Esophagus muscularis mucosa (tissue), 4 donors: Measurements from ENCODE around the gene NDUFV1. TPM values are rescaled to one million over a fixed set of nuclear protein-coding genes. Genes with fewer than 3 reads are reported as not detected.

ENCODE experiments used
- DNase-seq: peaks from one replicate; pipeline ENCODE4 v3.0.0-alpha.2; 2017; ENCODE audit errors: extremely low spot score
- H3K27ac ChIP-seq, 4 donors: fragments of 200-600 bp; sonication (generic); replicated peaks in 1 of 4; 1 replicate in 3 of 4; 2 replicates in 1 of 4; pipeline ENCODE4 v1.5.1; 2016 to 2019; ENCODE audit warnings: mild to moderate bottlenecking in 1 of 4
- H3K27me3 ChIP-seq, 4 donors: fragments of 200-600 bp; sonication (generic); one replicate each; pipeline versions ENCODE4 v1.5.1 to v1.6.0; 2016 to 2019
- H3K36me3 ChIP-seq, 4 donors: fragments of 200-600 bp; sonication (generic); one replicate each; pipeline ENCODE4 v1.5.1; 2016 to 2019
- H3K4me1 ChIP-seq, 4 donors: fragments of 200-600 bp; sonication (generic); one replicate each; pipeline ENCODE4 v1.5.1; 2016 to 2019
- H3K4me3 ChIP-seq, 4 donors: fragments of 200-600 bp; sonication (generic); 1 replicate in 2 of 4; 2 replicates in 2 of 4; pipeline ENCODE4 v1.5.1; 2016 to 2019; ENCODE audit warnings: mild to moderate bottlenecking in 4 of 4, moderate library complexity in 1 of 4
- H3K9me3 ChIP-seq, 4 donors: fragments of 200-600 bp; sonication (generic); 1 replicate in 3 of 4; 2 replicates in 1 of 4; pipeline ENCODE4 v1.5.1; 2016 to 2019
- CTCF ChIP-seq, 3 experiments: fragments of 200-600 bp in 2 of 3; fragments of 450-650 bp in 1 of 3; sonication (generic) in 2 of 3; IDR thresholded peaks; one replicate each; pipeline ENCODE4 v1.5.1; 2017 to 2019; ENCODE audit warnings: antibody characterized with exemption in 3 of 3, mild to moderate bottlenecking in 2 of 3, moderate library complexity in 1 of 3
- EP300 ChIP-seq: sonication (generic); formaldehyde crosslinking; IDR thresholded peaks from one replicate; pipeline ENCODE4 v1.6.1; 2017; ENCODE audit warnings: antibody characterized with exemption
- POLR2A ChIP-seq: fragments of 450-650 bp; IDR thresholded peaks from one replicate; pipeline ENCODE4 v1.6.1; 2017; ENCODE audit warnings: antibody characterized with exemption, moderate library complexity, mild to moderate bottlenecking, low read depth
- POLR2AphosphoS5 ChIP-seq, 2 donors: sonication (generic); formaldehyde crosslinking; IDR thresholded peaks; one replicate each; pipeline ENCODE4 v1.6.1; 2017; ENCODE audit warnings: antibody characterized with exemption in 2 of 2
- WGBS: methylation state at CpG from one replicate; pipeline ENCODE4 v1.1.5; 2018; 5-methylcytosine and 5-hydroxymethylcytosine counted together
- intact Hi-C: fragments of 100-400 bp; cut with DNase I; formaldehyde crosslinking; loops from one replicate; pipeline ENCODE4 v1.15.1; 2023
- total RNA-seq, 4 donors: library from RNA; depleted of rRNA; stranded (reverse); fragments of >200 nt; gene quantifications; one replicate each; pipeline versions ENCODE4 v1.1.0 to v1.2.1, GENCODE V29; 2016

Gene NDUFV1
- total RNA-seq, 4 donors from 2014 or later = 196 to 252 (median 212) TPM

GRCh38 chr11:67613313-67613959, 6.7 kb downstream of the NDUFV1 start:
- Histone ChIP-seq H3K9me3 (no peaks in the 10 kb centered on the region), H3K27ac (peak overlapping the region in 3 of 4 donors; percentile 9 to 63 (median 41)), H3K36me3 (peaks cover 31 to 50% (median 46%) of the 10 kb centered on the region in 4 donors), H3K4me3 (peak overlapping the region; percentile 49 to 64 (median 50)), H3K4me1 (peaks cover 9 to 29% (median 19%) of the 10 kb centered on the region in 4 donors), H3K27me3 (peaks cover 0 to 31% (median 10%) of the 10 kb centered on the region in 4 donors)
- 78% methylated on average over 16 of the region's 17 CpGs for WGBS
- intact Hi-C loops = loop anchor here (10.0 kb wide), 1 partner anchor 101 kb away; no protein-coding TSS in a partner anchor
- DNase-seq = no peak
- TF ChIP-seq EP300 = no peak
- TF ChIP-seq CTCF (IDR thresholded peaks at IDR 0.05) = no peak
- no peak for TF ChIP-seq POLR2AphosphoS5 (IDR thresholded peaks at IDR 0.05)
- no peak for TF ChIP-seq POLR2A

- Histone ChIP-seq H3K4me3 (peak overlapping the region; percentile 49 to 64 (median 50)), H3K36me3 (peaks cover 30 to 43% (median 39%) of the 10 kb centered on the region in 4 donors), H3K9me3 (no peaks in the 10 kb centered on the region), H3K4me1 (peaks cover 9 to 23% (median 15%) of the 10 kb centered on the region in 4 donors), H3K27ac (peak overlapping the region in 3 of 4 donors; percentile 9 to 63 (median 41)), H3K27me3 (peaks cover 0 to 31% (median 10%) of the 10 kb centered on the region in 4 donors)
- DNase-seq = no peak
- 5% methylated on average over 8 of the region's 23 CpGs for WGBS
- intact Hi-C loops = loop anchor here (10.0 kb wide), 1 partner anchor 101 kb away; no protein-coding TSS in a partner anchor
- no peak for TF ChIP-seq POLR2A
- no peak for TF ChIP-seq EP300
- peak; percentile 45 to 69 (median 58) for TF ChIP-seq CTCF (IDR thresholded peaks at IDR 0.05)
- peak in 1 of 2 donors; percentile 23 for TF ChIP-seq POLR2AphosphoS5 (IDR thresholded peaks at IDR 0.05)
Measured at GRCh38 chr11:67613960-67614715, 7.4 kb downstream of the NDUFV1 start.

- 79% methylated on average over 8 of the region's 18 CpGs for WGBS
- Histone ChIP-seq H3K36me3 (peaks cover 24 to 34% (median 30%) of the 10 kb centered on the region in 4 donors), H3K27ac (peak overlapping the region in 1 of 4 donors; percentile 63), H3K27me3 (peaks cover 0 to 31% (median 10%) of the 10 kb centered on the region in 4 donors), H3K9me3 (no peaks in the 10 kb centered on the region), H3K4me3 (peak overlapping the region in 1 of 4 donors; percentile 64), H3K4me1 (peaks cover 9 to 23% (median 15%) of the 10 kb centered on the region in 4 donors)
- intact Hi-C loops = loop anchor here (10.0 kb wide), 1 partner anchor 100 kb away; no protein-coding TSS in a partner anchor
- DNase-seq = no peak
- TF ChIP-seq CTCF (IDR thresholded peaks at IDR 0.05) = peak; percentile 13 to 45 (median 16)
- TF ChIP-seq POLR2AphosphoS5 (IDR thresholded peaks at IDR 0.05) = no peak
Measured at GRCh38 chr11:67614730-67615714, 8.3 kb downstream of the NDUFV1 start.

GRCh38 chr11:67615728-67616430, 9.1 kb downstream of the NDUFV1 start:
- no peak overlapping the region for H3K27ac ChIP-seq
- H3K27me3 ChIP-seq = peaks cover 0 to 31% (median 10%) of the 10 kb centered on the region in 4 donors
- WGBS = 38% methylated on average over 31 of the region's 34 CpGs
- peaks cover 9 to 23% (median 15%) of the 10 kb centered on the region in 4 donors for H3K4me1 ChIP-seq
- TF ChIP-seq EP300 = no peak
- no peak for TF ChIP-seq POLR2AphosphoS5 (IDR thresholded peaks at IDR 0.05)
- TF ChIP-seq POLR2A = no peak
- TF ChIP-seq CTCF (IDR thresholded peaks at IDR 0.05) = peak in 1 of 3 experiments; percentile 0
- intact Hi-C loops = loop anchor here (10.0 kb wide), 1 partner anchor 99 kb away; no protein-coding TSS in a partner anchor
- H3K4me3 ChIP-seq = no peak overlapping the region
- no peak for DNase-seq
- no peaks in the 10 kb centered on the region for H3K9me3 ChIP-seq
- H3K36me3 ChIP-seq = peaks cover 15 to 26% (median 22%) of the 10 kb centered on the region in 4 donors
